H1 (cell line): ENCODE data around the gene THUMPD2. TPM values are rescaled to one million over a fixed set of nuclear protein-coding genes. Genes with fewer than 3 reads are reported as not detected.

Source experiments
- NANOG ChIP-seq: IDR thresholded peaks from 2 replicates; pipeline ENCODE4 v1.6.1; 2011; ENCODE audit warnings: low read length, low read depth, mild to moderate bottlenecking, inconsistent platforms; ENCODE audit not compliant: insufficient read depth, poor library complexity, severe bottlenecking
- TCF12 ChIP-seq: IDR thresholded peaks from 2 replicates; pipeline ENCODE4 v1.6.1; 2011; ENCODE audit warnings: low read depth, mild to moderate bottlenecking, low read length
- TEAD4 ChIP-seq: IDR thresholded peaks from 2 replicates; pipeline ENCODE4 v1.6.1; 2012; ENCODE audit warnings: low read depth, low read length, inconsistent platforms, mixed read lengths
- USF2 ChIP-seq: IDR thresholded peaks from 2 replicates; pipeline ENCODE4 v1.6.1; 2011; ENCODE audit warnings: low read length, improper control_type of control experiment
- polyA plus RNA-seq, 7 experiments: library from polyadenylated mRNA; depleted of rRNA in 3 of 7; stranded (reverse) in 5 of 7; unstranded in 2 of 7; fragments of >200 nt in 5 of 7; fragments of 200-250 nt in 2 of 7; gene quantifications; 1 replicate in 5 of 7; 2 replicates in 1 of 7; 4 replicates in 1 of 7; pipeline versions ENCODE4 v1.2.1 to v1.2.3, GENCODE V29; 2011 to 2013; ENCODE audit warnings: missing spikeins in 2 of 7, mixed read lengths in 2 of 7
- total RNA-seq: library from RNA; stranded (reverse); fragmentation: NEBNext Ultra II Directional; extraction: Animal tissue kit (Norgen Biotek cat#: 25700); gene quantifications from 2 replicates; pipeline ENCODE4 v1.2.1, GENCODE V29; 2021

THUMPD2 gene
- total and polyA plus RNA-seq, 2 of the 8 experiments (the other 6 are each of a cell fraction or from before 2014, with no cell fraction given): 8.6 to 17.0 TPM

GRCh38 chr2:39739386-39739785, 39.7 kb downstream of the THUMPD2 start (continued):
- TF ChIP-seq TCF12: no peak
- no peak for TF ChIP-seq TEAD4
- TF ChIP-seq USF2: no peak
- no peak for TF ChIP-seq NANOG
